Fibroblast of the aortic adventitia (primary cell): ENCODE measurements around the gene FBXO46. TPM values are rescaled to one million over a fixed set of nuclear protein-coding genes. Genes with fewer than 3 reads are reported as not detected.
"Not testable (repeated sequence)": the region's sequence is repeated elsewhere in the genome, so short reads cannot be mapped to it uniquely, and the experiment has no call there.

Source experiments
- DNase-seq: peaks from one replicate; pipeline ENCODE4 v3.0.0-alpha.2; 2010; ENCODE audit warnings: low read depth
- H3K4me3 ChIP-seq: 2 replicates; pipeline ENCODE4 v1.5.1; 2011; ENCODE audit warnings: low read depth, mild to moderate bottlenecking, control low read depth, low read length, moderate library complexity
- total RNA-seq: library from RNA; depleted of rRNA; stranded (reverse); fragments of >200 nt; gene quantifications from 2 replicates; pipeline ENCODE4 v1.2.3, GENCODE V29; 2012; ENCODE audit warnings: low replicate concordance
- TF ChIP-seq, protein P1 (sequence below): IDR thresholded peaks from 2 replicates; pipeline ENCODE4 v1.5.1; 2011; ENCODE audit warnings: mild to moderate bottlenecking, low read length, control low read depth, inconsistent platforms; ENCODE audit not compliant: insufficient read depth

FBXO46 gene
- total RNA-seq, 1 donor: 6.6 TPM

DNA sequence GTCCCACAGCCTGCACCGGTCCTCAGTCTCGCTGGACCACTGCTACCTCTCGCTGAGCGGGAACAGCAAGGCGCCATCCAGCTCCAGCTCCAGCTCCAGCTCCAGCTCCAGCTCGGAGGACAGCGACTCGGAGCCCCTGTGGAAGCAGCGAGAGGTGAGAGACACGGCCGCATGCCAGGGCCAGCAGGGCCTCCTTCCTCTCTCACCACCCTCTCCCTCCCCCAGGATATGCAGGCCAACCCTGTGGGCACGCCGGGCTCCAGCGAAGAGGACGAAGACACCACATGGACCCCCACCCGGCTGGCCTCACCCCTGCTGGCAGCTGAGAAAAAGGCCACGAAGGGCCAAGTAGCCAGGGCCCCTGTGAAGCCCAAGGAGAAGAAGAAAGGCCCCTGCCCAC is 31.0 kb upstream of the FBXO46 start:
- TF ChIP-seq, protein P1, sequence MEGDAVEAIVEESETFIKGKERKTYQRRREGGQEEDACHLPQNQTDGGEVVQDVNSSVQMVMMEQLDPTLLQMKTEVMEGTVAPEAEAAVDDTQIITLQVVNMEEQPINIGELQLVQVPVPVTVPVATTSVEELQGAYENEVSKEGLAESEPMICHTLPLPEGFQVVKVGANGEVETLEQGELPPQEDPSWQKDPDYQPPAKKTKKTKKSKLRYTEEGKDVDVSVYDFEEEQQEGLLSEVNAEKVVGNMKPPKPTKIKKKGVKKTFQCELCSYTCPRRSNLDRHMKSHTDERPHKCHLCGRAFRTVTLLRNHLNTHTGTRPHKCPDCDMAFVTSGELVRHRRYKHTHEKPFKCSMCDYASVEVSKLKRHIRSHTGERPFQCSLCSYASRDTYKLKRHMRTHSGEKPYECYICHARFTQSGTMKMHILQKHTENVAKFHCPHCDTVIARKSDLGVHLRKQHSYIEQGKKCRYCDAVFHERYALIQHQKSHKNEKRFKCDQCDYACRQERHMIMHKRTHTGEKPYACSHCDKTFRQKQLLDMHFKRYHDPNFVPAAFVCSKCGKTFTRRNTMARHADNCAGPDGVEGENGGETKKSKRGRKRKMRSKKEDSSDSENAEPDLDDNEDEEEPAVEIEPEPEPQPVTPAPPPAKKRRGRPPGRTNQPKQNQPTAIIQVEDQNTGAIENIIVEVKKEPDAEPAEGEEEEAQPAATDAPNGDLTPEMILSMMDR: no peak
- no peak overlapping the region for H3K4me3 ChIP-seq
- DNase-seq: no peak

DNA sequence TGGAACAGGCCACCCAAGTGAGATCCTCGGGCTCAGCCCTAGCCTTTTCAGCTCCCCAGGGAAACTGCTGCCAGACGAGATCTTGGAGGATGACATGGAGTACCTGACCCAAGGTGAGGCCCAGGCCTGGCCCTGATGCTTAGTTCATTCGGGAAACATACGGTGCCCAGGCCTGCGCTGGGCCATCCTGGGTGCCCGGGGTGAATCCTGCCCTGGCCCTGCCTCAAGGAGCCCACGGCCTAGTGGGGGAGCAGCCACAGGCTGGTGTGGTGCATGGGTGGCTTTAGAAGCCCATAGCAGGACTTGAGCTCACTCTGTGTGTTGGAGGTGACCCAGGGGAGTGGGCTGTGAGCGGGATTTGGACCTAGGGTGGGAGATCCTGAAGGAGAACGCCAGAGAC is 28.2 kb upstream of the FBXO46 start:
- TF ChIP-seq, protein P1: no peak
- DNase-seq: no peak
- H3K4me3 ChIP-seq: no peak overlapping the region

DNA sequence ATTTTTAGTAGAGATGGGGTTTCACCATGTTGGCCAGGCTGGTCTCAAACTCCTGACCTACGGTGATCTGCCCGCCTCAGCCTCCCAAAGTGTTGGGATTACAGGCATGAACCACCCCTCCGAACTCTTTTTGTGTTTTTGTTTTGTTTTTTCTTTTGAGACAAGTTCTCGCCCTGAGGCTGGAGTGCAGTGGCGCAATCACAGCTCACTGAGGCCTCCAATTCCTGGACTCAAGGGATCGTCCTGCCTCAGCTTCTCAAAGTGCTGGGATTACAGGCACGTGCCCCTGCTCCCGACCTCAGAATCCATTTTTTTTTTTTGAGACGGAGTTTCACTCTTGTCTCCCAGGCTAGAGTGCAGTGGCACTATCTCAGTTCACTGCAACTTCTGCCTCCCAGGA is 27.0 kb upstream of the FBXO46 start:
- no peak for DNase-seq
- TF ChIP-seq, protein P1: no peak
- H3K4me3 ChIP-seq: no peak overlapping the region

DNA sequence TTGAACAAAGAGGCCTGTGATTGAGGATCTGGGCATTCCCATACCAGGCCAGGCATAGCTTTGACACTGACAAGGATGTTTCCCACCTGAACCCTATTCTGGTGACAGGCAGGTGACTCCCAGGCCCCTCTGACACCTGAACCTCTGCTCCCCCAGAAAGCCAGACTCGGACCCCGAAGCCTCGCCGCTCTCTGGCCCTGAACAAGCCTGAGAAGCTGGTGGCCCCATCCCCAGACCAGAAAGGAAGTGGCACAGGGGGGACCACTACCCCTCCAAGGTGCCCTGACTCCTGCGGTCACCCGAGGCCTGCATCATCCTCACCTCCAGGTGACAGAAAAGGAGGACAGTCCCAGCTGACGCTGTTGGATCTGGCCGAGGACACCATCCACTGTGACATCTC is 23.6 kb upstream of the FBXO46 start:
- no peak for DNase-seq
- TF ChIP-seq, protein P1: no peak
- no peak overlapping the region for H3K4me3 ChIP-seq

DNA sequence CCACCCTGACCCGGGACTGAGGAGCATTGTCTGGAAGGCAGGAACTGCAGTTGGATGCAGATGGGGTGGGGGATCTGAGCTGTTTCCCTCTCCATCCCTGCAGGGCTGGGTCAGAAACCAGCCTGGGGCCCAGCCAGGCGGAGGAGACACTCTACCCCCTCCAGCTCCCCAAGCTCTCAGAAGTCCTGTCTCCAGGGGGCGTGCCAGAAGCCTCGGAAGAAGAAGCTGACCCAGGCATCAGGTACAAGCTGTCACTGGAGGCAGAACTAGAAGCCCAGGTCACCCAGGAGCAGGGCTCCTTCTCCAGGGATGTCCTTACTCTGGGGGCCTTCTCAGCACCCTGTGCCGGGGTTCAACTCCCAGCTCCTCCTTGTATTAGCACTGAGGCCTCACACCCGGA is 22.9 kb upstream of the FBXO46 start:
- DNase-seq: no peak
- TF ChIP-seq, protein P1: peak; percentile 3
- no peak overlapping the region for H3K4me3 ChIP-seq

DNA sequence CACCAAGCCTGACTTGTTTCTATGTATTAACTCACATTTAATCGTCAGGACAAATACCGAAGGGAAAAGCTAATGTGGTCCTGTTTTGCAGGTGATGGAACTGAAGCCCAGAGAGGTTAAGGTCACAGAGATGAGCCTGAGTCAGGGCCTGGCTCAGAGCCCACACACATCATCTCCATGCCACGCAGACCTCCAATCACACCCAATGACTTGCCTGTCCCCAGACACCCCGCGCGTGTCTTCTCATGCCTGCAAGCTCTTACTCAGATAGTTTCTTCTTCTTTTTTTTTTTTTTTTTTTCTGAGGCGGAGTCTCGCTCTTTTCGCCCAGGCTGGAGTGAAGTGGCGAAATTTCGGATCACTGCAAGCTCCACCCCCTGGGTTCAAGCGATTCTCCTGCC is 21.9 kb upstream of the FBXO46 start:
- H3K4me3 ChIP-seq: no peak overlapping the region
- TF ChIP-seq, protein P1: no peak
- DNase-seq: no peak

DNA sequence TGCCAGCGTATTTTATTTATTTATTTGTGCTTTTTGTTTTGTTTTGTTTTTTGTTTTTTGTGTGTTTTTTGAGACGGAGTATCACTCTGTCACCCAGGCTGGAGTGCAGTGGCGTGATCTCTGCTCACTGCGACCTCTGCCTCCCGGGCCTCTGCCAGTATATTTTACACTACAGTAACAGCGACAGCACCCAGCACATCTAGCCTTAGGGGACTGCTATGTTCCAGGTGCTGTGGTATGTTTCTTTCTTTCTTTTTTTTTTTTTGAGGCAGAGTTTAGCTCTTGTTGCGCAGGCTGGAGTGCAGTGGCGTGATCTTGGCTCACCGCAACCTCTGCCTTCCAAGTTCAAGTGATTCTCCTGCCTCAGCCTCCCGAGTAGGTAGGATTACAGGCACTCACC is 20.8 kb upstream of the FBXO46 start:
- not testable (repeated sequence) for DNase-seq, H3K4me3 ChIP-seq
